ENCODE measurements around the gene MSMB. TPM values are rescaled to one million over a fixed set of nuclear protein-coding genes. Genes with fewer than 3 reads are reported as not detected.

MSMB gene
- total and polyA plus RNA-seq, 9 of the 15 experiments (the other 6 are each of a cell fraction or from before 2014, with no cell fraction given): 0.21 to 0.60 TPM; not detected in 7

DNA sequence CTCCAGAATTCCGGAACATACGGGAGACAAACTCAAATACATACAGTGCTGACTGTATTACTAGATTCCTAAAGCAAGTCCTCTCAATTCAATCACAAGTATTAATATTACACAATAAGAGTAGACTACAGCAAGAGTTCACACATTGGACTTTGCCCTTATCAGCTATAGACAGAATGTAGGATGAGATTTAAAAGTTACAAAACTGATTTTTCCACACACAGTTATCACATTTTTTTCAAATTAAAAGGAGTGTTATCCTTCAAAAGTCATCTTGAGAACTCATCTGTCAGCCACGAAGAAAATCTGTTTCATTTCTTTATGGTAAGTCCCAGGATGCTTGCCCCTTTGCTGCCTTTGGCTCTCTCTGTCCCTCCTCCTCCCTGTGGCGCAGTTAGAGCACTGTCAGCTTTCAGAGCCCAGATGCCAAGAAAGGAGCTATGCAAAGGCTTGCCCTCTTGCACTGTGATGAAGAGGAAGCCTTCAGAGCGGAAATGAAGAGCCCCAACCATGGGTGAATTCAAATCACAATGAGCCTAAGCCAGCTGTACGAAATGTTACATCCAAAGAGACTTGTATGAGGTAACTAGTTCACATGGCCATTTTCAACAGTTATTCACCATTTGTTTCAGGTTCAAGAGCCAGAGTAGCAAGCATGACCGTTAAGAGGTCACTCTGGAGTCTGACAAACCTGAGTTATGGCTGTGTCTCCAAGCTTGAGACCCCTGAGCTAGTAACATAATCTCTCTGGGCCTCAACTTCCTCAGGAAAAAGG lies 26.3 kb downstream of the MSMB start:
- no peak for ATAC-seq
- Histone ChIP-seq H3K36me3 (ENCODE audit: control insufficient read depth, insufficient read depth, low read length) (peaks cover 58% of the 10 kb centered on the region), H3K79me2 (ENCODE audit: control insufficient read depth, insufficient read depth, low read length) (peaks cover 100% of the 10 kb centered on the region), H3K9me3 (replicated peaks; ENCODE audit: control insufficient read depth, insufficient read depth, low read depth, low read length) (no peaks in the 10 kb centered on the region), H3K4me1 (replicated peaks in 1 of 2; ENCODE audit: control insufficient read depth in 2 of 2, insufficient read depth in 2 of 2, low read length in 2 of 2) (peaks cover 32 to 59% of the 10 kb centered on the region in 2 experiments), H3K27me3 (ENCODE audit: control insufficient read depth in 2 of 2, insufficient read depth in 2 of 2, low read length in 2 of 2) (no peaks in the 10 kb centered on the region), H4K20me1 (replicated peaks; ENCODE audit: control insufficient read depth, insufficient read depth, low read length) (peaks cover 19% of the 10 kb centered on the region), H2AFZ (ENCODE audit: low read depth, low read length) (no peak overlapping the region), H3K27ac (ENCODE audit: extremely low read depth, low read depth, low read length) (peak overlapping the region; percentile 83), H3K9me1 (ENCODE audit: control insufficient read depth, insufficient read depth, low read length) (no peaks in the 10 kb centered on the region), H3K9ac (ENCODE audit: insufficient read depth in 1 of 2, low read depth in 2 of 2, low read length in 2 of 2) (peak overlapping the region in 1 of 2 experiments; percentile 25; a peak in 2 of 4 replicates), H3K4me2 (ENCODE audit: insufficient read depth, low read length) (peak overlapping the region; percentile 87), H3K4me3 (peak overlapping the region; percentile 1; the same call in 1 of the 2 replicates)
- intact Hi-C loops (cut with micrococcal nuclease) (loop anchor here (2.0 to 5.0 kb wide), 4 partner anchors 19 to 1012 kb away; no protein-coding TSS in a partner anchor), in situ Hi-C loops (cut with MboI) (no loop called here)
- WGBS (ENCODE audit: insufficient coverage, low coverage, missing lambda C conversion rate): 49% methylated on average over 7 of the region's 7 CpGs
- no TSS peak for BruUV-seq (replicated peaks)
- POLR2A ChIA-PET: interaction anchor here (0.6 to 11.8 kb wide), 4 partner anchors 9 to 234 kb away, joined by 4 to 136 read pairs (median 26); no protein-coding TSS in a partner anchor
- CTCF ChIA-PET (ENCODE audit: low intra/inter-chr PET ratio): no interaction called here
- no peak for DNase-seq (ENCODE audit: extremely low read depth in 1 of 4, low spot score in 3 of 4)
- no peak for FAIRE-seq
- TF ChIP-seq CXXC5 (CRISPR knock-in tag; IDR thresholded peaks at IDR 0.05) (peak; percentile 28), TAL1 (IDR thresholded peaks at IDR 0.05) (peak; percentile 69), ZNF253 (CRISPR knock-in tag; conservative IDR thresholded peaks at IDR 0.05) (no peak), ZNF395 (CRISPR knock-in tag; IDR thresholded peaks at IDR 0.05) (0 out of 2 replicates have a peak, but pooled peaks have one; percentile 25), NR2C2 (CRISPR knock-in tag; IDR thresholded peaks at IDR 0.05) (no peak), NR2C2 (tag; IDR thresholded peaks at IDR 0.05) (no peak), TEAD4 (IDR thresholded peaks at IDR 0.05; ENCODE audit: low read length) (peak; percentile 83), TEAD4 (CRISPR knock-in tag; IDR thresholded peaks at IDR 0.05; ENCODE audit: borderline replicate concordance) (no peak), TEAD1 (CRISPR knock-in tag; IDR thresholded peaks at IDR 0.05) (0 out of 4 replicates have a peak, but pooled peaks of 1 of the 2 experiments have one; percentile 10)
- TF ChIP-seq, protein P1, sequence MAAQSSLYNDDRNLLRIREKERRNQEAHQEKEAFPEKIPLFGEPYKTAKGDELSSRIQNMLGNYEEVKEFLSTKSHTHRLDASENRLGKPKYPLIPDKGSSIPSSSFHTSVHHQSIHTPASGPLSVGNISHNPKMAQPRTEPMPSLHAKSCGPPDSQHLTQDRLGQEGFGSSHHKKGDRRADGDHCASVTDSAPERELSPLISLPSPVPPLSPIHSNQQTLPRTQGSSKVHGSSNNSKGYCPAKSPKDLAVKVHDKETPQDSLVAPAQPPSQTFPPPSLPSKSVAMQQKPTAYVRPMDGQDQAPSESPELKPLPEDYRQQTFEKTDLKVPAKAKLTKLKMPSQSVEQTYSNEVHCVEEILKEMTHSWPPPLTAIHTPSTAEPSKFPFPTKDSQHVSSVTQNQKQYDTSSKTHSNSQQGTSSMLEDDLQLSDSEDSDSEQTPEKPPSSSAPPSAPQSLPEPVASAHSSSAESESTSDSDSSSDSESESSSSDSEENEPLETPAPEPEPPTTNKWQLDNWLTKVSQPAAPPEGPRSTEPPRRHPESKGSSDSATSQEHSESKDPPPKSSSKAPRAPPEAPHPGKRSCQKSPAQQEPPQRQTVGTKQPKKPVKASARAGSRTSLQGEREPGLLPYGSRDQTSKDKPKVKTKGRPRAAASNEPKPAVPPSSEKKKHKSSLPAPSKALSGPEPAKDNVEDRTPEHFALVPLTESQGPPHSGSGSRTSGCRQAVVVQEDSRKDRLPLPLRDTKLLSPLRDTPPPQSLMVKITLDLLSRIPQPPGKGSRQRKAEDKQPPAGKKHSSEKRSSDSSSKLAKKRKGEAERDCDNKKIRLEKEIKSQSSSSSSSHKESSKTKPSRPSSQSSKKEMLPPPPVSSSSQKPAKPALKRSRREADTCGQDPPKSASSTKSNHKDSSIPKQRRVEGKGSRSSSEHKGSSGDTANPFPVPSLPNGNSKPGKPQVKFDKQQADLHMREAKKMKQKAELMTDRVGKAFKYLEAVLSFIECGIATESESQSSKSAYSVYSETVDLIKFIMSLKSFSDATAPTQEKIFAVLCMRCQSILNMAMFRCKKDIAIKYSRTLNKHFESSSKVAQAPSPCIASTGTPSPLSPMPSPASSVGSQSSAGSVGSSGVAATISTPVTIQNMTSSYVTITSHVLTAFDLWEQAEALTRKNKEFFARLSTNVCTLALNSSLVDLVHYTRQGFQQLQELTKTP (IDR thresholded peaks at IDR 0.05; ENCODE audit: low read depth in 1 of 2, partially characterized antibody in 2 of 2): no peak
- TF ChIP-seq, protein P2, sequence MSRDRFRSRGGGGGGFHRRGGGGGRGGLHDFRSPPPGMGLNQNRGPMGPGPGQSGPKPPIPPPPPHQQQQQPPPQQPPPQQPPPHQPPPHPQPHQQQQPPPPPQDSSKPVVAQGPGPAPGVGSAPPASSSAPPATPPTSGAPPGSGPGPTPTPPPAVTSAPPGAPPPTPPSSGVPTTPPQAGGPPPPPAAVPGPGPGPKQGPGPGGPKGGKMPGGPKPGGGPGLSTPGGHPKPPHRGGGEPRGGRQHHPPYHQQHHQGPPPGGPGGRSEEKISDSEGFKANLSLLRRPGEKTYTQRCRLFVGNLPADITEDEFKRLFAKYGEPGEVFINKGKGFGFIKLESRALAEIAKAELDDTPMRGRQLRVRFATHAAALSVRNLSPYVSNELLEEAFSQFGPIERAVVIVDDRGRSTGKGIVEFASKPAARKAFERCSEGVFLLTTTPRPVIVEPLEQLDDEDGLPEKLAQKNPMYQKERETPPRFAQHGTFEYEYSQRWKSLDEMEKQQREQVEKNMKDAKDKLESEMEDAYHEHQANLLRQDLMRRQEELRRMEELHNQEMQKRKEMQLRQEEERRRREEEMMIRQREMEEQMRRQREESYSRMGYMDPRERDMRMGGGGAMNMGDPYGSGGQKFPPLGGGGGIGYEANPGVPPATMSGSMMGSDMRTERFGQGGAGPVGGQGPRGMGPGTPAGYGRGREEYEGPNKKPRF (IDR thresholded peaks at IDR 0.05; ENCODE audit: low read depth, low read length): no peak
